ENCODE measurements around the gene HS2ST1. TPM values are rescaled to one million over a fixed set of nuclear protein-coding genes. Genes with fewer than 3 reads are reported as not detected.

Gene HS2ST1
- total RNA-seq, 2 donors from 2014 or later, result 29.0 to 31.5 TPM

DNA sequence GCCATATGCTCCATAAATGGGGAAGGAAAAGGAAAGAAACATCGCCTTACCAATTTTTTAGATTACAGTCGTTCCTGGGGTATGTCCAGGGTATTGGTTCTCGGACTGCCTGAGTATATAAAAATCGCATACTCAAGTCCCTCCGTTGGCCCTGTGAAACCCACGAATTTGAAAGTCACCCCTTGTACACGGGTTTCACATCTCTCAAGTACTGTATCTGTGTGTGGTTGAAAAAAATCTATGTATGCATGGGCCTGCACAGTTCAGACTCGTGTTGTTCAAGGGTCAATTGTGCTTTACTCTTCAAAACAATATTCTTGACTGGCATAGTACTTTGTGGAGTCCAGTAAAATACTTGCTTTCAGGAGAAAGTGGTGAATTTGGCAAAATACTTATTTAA is 171.7 kb downstream of the HS2ST1 start:
- no peaks in the 10 kb centered on the region for H3K9me3 Mint-ChIP-seq
- H3K9me3 ChIP-seq (ENCODE audit: control insufficient read depth, low read length), result no peaks in the 10 kb centered on the region
- H3K27ac ChIP-seq (ENCODE audit: low read depth, low read length), result no peak overlapping the region
- no peak for DNase-seq
- H3K27me3 Mint-ChIP-seq (ENCODE audit: insufficient read depth), result no peaks in the 10 kb centered on the region
- H3K4me3 ChIP-seq (ENCODE audit: low read length), result no peak overlapping the region
- peaks cover 23% of the 10 kb centered on the region for H3K4me1 ChIP-seq (ENCODE audit: control insufficient read depth, insufficient read depth, low read length)
- TF ChIP-seq, protein P1, sequence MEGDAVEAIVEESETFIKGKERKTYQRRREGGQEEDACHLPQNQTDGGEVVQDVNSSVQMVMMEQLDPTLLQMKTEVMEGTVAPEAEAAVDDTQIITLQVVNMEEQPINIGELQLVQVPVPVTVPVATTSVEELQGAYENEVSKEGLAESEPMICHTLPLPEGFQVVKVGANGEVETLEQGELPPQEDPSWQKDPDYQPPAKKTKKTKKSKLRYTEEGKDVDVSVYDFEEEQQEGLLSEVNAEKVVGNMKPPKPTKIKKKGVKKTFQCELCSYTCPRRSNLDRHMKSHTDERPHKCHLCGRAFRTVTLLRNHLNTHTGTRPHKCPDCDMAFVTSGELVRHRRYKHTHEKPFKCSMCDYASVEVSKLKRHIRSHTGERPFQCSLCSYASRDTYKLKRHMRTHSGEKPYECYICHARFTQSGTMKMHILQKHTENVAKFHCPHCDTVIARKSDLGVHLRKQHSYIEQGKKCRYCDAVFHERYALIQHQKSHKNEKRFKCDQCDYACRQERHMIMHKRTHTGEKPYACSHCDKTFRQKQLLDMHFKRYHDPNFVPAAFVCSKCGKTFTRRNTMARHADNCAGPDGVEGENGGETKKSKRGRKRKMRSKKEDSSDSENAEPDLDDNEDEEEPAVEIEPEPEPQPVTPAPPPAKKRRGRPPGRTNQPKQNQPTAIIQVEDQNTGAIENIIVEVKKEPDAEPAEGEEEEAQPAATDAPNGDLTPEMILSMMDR (conservative IDR thresholded peaks at IDR 0.05), result no peak
- H3K4me1 Mint-ChIP-seq, result peaks cover 33% of the 10 kb centered on the region
- no peaks in the 10 kb centered on the region for H3K27me3 ChIP-seq (ENCODE audit: control insufficient read depth, insufficient read depth, low read length, poor library complexity, severe bottlenecking)
- H3K4me3 Mint-ChIP-seq, result no peak overlapping the region
- peaks cover 6% of the 10 kb centered on the region for H3K36me3 Mint-ChIP-seq (ENCODE audit: low read depth)
- WGBS, 2 experiments (ENCODE audit: insufficient coverage in 1 of 2, insufficient read length in 1 of 2), result 95 to 98% methylated on average over 7 to 8 of the region's 8 CpGs
- H3K9ac ChIP-seq (ENCODE audit: extremely low read depth, low read length, poor library complexity, severe bottlenecking), result no peak overlapping the region
- no peak overlapping the region for H3K27ac Mint-ChIP-seq
- H3K36me3 ChIP-seq (ENCODE audit: control insufficient read depth, insufficient read depth, low read length), result no peaks in the 10 kb centered on the region

GRCh38 chr1:87089070-87089736 is 174.8 kb downstream of the HS2ST1 start:
- 76 to 85% methylated on average over 5 of the region's 5 CpGs for WGBS, 2 experiments (ENCODE audit: insufficient coverage in 1 of 2, insufficient read length in 1 of 2)
- DNase-seq, result no peak
- Histone ChIP-seq H3K27ac (ENCODE audit: low read depth, low read length) (no peak overlapping the region), H3K36me3 (ENCODE audit: control insufficient read depth, insufficient read depth, low read length) (no peaks in the 10 kb centered on the region), H3K9me3 (ENCODE audit: control insufficient read depth, low read length) (no peaks in the 10 kb centered on the region), H3K4me3 (ENCODE audit: low read length) (peak overlapping the region; percentile 48), H3K27me3 (ENCODE audit: control insufficient read depth, insufficient read depth, low read length, poor library complexity, severe bottlenecking) (no peaks in the 10 kb centered on the region), H3K9ac (ENCODE audit: extremely low read depth, low read length, poor library complexity, severe bottlenecking) (no peak overlapping the region), H3K4me1 (ENCODE audit: control insufficient read depth, insufficient read depth, low read length) (peaks cover 23% of the 10 kb centered on the region)
- Mint-ChIP-seq H3K4me3 (no peak overlapping the region), H3K27me3 (ENCODE audit: insufficient read depth) (no peaks in the 10 kb centered on the region), H3K4me1 (peaks cover 36% of the 10 kb centered on the region), H3K9me3 (no peaks in the 10 kb centered on the region), H3K36me3 (ENCODE audit: low read depth) (peaks cover 8% of the 10 kb centered on the region), H3K27ac (peak overlapping the region; percentile 13)
- TF ChIP-seq, protein P1 (conservative IDR thresholded peaks at IDR 0.05), result no peak

DNA sequence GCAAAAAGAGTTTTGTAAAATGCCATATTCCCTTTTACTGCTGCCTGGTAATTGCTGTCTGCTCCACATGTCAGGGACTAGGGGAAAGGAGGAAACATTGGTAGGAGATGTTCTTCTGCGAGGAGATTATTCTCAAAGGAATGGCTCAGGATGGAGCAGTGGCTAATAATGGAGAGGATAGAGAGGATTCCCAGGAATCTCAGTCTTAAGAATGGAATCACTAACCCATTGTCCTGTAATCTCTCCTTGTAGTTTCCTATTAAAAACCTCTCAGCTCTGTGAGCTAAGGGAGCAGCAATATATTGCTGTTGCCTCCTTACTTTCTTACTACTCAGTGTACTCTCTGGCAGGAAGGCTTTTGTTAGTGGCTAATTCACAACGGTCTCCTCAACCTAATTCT is 175.4 kb downstream of the HS2ST1 start:
- Mint-ChIP-seq H3K4me1 (peaks cover 36% of the 10 kb centered on the region), H3K9me3 (no peaks in the 10 kb centered on the region), H3K27ac (peak overlapping the region; percentile 48), H3K27me3 (ENCODE audit: insufficient read depth) (no peaks in the 10 kb centered on the region), H3K36me3 (ENCODE audit: low read depth) (peaks cover 8% of the 10 kb centered on the region), H3K4me3 (no peak overlapping the region)
- TF ChIP-seq, protein P1 (conservative IDR thresholded peaks at IDR 0.05), result no peak
- no peak for DNase-seq
- no peaks in the 10 kb centered on the region for H3K36me3 ChIP-seq (ENCODE audit: control insufficient read depth, insufficient read depth, low read length)
- H3K9ac ChIP-seq (ENCODE audit: extremely low read depth, low read length, poor library complexity, severe bottlenecking), result no peak overlapping the region
- H3K4me3 ChIP-seq (ENCODE audit: low read length), result peak overlapping the region; percentile 48
- no peaks in the 10 kb centered on the region for H3K27me3 ChIP-seq (ENCODE audit: control insufficient read depth, insufficient read depth, low read length, poor library complexity, severe bottlenecking)
- no peak overlapping the region for H3K27ac ChIP-seq (ENCODE audit: low read depth, low read length)
- H3K9me3 ChIP-seq (ENCODE audit: control insufficient read depth, low read length), result no peaks in the 10 kb centered on the region
- WGBS, 2 experiments (ENCODE audit: insufficient coverage in 1 of 2, insufficient read length in 1 of 2), result 40 to 56% methylated on average over 1 to 2 of the region's 2 CpGs
- peaks cover 23% of the 10 kb centered on the region for H3K4me1 ChIP-seq (ENCODE audit: control insufficient read depth, insufficient read depth, low read length)
